ENCODE data around the gene DCLK1. TPM values are rescaled to one million over a fixed set of nuclear protein-coding genes. Genes with fewer than 3 reads are reported as not detected.

The DCLK1 gene
- total RNA-seq, 4 donors from 2014 or later, result 3.8 to 10.0 (median 8.2) TPM

DNA sequence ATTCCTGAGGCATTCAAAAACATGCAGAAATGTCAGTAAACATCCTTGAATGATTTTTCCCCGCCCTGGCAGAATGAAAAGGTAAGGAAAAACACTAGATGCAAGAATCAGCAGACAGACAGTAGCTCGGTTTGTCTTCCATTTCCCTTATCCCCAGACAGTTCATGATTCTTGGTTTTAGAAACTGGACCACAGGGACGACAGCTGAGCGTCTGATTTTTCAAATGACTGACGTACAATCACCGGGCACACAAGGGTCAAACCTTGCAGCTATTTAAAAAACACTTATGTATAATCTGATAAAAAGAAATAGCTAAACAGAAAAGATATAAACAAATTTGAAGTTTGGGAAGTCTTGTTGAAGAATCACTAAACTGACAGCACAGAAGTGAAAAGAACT is 47.1 kb downstream of the DCLK1 start:
- no peaks in the 10 kb centered on the region for H3K36me3 ChIP-seq
- DNase-seq, result no peak
- ATAC-seq, result no peak
- TF ChIP-seq POLR2A (IDR thresholded peaks at IDR 0.05), result no peak
- TF ChIP-seq, protein P1, sequence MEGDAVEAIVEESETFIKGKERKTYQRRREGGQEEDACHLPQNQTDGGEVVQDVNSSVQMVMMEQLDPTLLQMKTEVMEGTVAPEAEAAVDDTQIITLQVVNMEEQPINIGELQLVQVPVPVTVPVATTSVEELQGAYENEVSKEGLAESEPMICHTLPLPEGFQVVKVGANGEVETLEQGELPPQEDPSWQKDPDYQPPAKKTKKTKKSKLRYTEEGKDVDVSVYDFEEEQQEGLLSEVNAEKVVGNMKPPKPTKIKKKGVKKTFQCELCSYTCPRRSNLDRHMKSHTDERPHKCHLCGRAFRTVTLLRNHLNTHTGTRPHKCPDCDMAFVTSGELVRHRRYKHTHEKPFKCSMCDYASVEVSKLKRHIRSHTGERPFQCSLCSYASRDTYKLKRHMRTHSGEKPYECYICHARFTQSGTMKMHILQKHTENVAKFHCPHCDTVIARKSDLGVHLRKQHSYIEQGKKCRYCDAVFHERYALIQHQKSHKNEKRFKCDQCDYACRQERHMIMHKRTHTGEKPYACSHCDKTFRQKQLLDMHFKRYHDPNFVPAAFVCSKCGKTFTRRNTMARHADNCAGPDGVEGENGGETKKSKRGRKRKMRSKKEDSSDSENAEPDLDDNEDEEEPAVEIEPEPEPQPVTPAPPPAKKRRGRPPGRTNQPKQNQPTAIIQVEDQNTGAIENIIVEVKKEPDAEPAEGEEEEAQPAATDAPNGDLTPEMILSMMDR (IDR thresholded peaks at IDR 0.05 in 4 of 5, conservative IDR thresholded peaks at IDR 0.05 in 1 of 5), result no peak
- in situ Hi-C loops (cut with MboI; ENCODE audit: low sequenced_read_pairs in 4 of 4), result no loop called here
- no peak overlapping the region for H3K27ac ChIP-seq
- no peaks in the 10 kb centered on the region for H3K27me3 ChIP-seq
- no peak overlapping the region for H3K4me3 ChIP-seq
- H3K9me3 ChIP-seq, result no peaks in the 10 kb centered on the region
- intact Hi-C loops (cut with DNase I; ENCODE audit: low total_unique reads), result no loop called here
- peaks cover 8 to 18% of the 10 kb centered on the region in 2 donors for H3K4me1 ChIP-seq

DNA sequence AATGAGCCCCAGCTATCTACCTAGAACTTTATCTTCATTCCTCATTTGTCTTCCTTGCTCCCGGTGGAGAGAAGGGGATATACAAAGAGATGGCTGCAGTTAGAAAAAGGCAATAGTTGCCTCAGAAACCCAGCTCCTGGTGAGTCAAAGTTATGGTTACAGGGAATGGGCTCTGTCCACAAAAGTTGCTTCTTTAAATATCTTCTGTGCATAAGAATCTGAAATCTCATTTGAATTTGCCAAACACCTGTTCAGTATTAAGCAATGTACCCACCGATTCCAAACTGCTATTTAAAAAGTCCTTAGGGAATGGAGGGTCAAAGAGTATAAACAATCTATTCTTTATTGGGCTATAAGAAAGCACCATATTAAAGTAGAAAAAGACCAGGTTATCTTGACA is 48.4 kb downstream of the DCLK1 start:
- H3K4me1 ChIP-seq, result peaks cover 8 to 16% of the 10 kb centered on the region in 2 donors
- intact Hi-C loops (cut with DNase I; ENCODE audit: low total_unique reads) (no loop called here), in situ Hi-C loops (cut with MboI; ENCODE audit: low sequenced_read_pairs in 4 of 4) (no loop called here)
- peak; percentile 39 to 41 for ATAC-seq
- no peak overlapping the region for H3K27ac ChIP-seq
- no peaks in the 10 kb centered on the region for H3K9me3 ChIP-seq
- no peaks in the 10 kb centered on the region for H3K27me3 ChIP-seq
- H3K4me3 ChIP-seq, result no peak overlapping the region
- H3K36me3 ChIP-seq, result no peaks in the 10 kb centered on the region
- TF ChIP-seq, protein P1 (IDR thresholded peaks at IDR 0.05 in 4 of 5, conservative IDR thresholded peaks at IDR 0.05 in 1 of 5), result no peak
- no peak for TF ChIP-seq POLR2A (IDR thresholded peaks at IDR 0.05)
- no peak for DNase-seq

DNA sequence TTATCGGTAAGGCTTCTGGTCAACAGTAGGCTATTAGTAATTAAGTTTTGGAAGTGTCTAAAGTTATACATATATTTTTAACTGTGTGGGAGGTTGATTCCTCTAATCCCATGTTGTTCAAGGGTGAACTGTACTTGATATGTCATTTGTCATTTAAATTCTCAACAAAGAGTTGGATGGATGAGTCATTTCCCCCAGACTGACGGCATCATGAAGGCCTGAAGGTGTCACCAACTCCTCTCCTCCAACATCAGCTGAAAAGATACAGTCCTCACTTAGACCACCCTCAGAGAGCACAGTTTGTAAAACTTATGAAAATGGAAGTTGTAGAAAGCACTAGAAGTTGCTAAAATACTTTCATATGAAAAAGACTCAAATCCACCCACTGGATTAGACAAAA is 48.8 kb downstream of the DCLK1 start:
- intact Hi-C loops (cut with DNase I; ENCODE audit: low total_unique reads) (no loop called here), in situ Hi-C loops (cut with MboI; ENCODE audit: low sequenced_read_pairs in 4 of 4) (no loop called here)
- ATAC-seq (no peak), DNase-seq (no peak)
- Histone ChIP-seq H3K36me3 (no peaks in the 10 kb centered on the region), H3K27me3 (no peaks in the 10 kb centered on the region), H3K4me3 (no peak overlapping the region), H3K9me3 (no peaks in the 10 kb centered on the region), H3K4me1 (peaks cover 8 to 16% of the 10 kb centered on the region in 2 donors), H3K27ac (no peak overlapping the region)
- TF ChIP-seq POLR2A (IDR thresholded peaks at IDR 0.05), result no peak
- TF ChIP-seq, protein P1 (IDR thresholded peaks at IDR 0.05 in 4 of 5, conservative IDR thresholded peaks at IDR 0.05 in 1 of 5), result no peak

DNA sequence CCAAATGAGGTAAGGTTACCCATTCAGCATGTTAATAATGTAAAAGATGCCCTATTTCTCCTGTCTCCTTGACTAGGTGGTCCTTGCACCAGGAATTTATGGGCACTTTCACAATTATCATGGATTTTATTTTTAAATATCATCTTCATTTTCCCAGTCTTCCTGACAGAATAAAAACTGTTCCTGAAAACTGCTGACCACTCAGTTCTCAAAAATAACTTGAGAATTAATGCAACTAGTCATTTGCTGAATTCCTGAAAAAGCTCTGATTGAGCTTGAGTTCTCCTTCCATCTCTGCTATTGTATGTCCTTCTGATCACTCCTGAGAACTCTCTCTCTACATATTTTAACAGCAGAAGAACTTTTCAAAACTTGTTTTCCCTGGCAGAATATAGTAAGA is 55.0 kb downstream of the DCLK1 start:
- no peak overlapping the region for H3K4me3 ChIP-seq
- TF ChIP-seq POLR2A (IDR thresholded peaks at IDR 0.05), result no peak
- TF ChIP-seq, protein P1 (IDR thresholded peaks at IDR 0.05 in 4 of 5, conservative IDR thresholded peaks at IDR 0.05 in 1 of 5), result no peak
- intact Hi-C loops (cut with DNase I; ENCODE audit: low total_unique reads) (no loop called here), in situ Hi-C loops (cut with MboI; ENCODE audit: low sequenced_read_pairs in 4 of 4) (no loop called here)
- H3K9me3 ChIP-seq, result no peaks in the 10 kb centered on the region
- no peaks in the 10 kb centered on the region for H3K4me1 ChIP-seq
- no peak for DNase-seq
- ATAC-seq, result no peak
- H3K27ac ChIP-seq, result no peak overlapping the region
- no peaks in the 10 kb centered on the region for H3K36me3 ChIP-seq
- H3K27me3 ChIP-seq, result no peaks in the 10 kb centered on the region

DNA sequence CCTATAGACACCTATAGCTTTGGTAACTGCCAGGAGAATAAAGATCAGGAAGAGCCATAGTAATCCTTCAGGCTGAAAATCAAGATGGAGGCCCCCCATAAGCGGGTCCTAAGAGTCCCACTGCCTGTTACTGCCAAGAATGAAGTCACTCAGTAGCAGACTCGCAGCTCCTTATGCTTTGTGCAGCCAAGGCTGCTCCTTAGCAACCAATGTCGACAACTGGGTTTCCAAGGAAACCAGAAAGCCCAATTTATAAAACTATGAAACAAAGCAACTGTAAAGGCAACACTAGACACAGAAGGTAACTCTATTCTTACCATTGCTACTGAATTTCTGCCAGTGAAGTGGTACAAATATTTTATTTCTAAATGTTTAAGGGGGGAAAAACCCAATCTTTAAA is 56.5 kb downstream of the DCLK1 start:
- intact Hi-C loops (cut with DNase I; ENCODE audit: low total_unique reads) (no loop called here), in situ Hi-C loops (cut with MboI; ENCODE audit: low sequenced_read_pairs in 4 of 4) (no loop called here)
- Histone ChIP-seq H3K4me3 (no peak overlapping the region), H3K27ac (no peak overlapping the region), H3K36me3 (no peaks in the 10 kb centered on the region), H3K9me3 (no peaks in the 10 kb centered on the region), H3K27me3 (no peaks in the 10 kb centered on the region), H3K4me1 (no peaks in the 10 kb centered on the region)
- TF ChIP-seq, protein P1 (IDR thresholded peaks at IDR 0.05 in 4 of 5, conservative IDR thresholded peaks at IDR 0.05 in 1 of 5), result no peak
- TF ChIP-seq POLR2A (IDR thresholded peaks at IDR 0.05), result no peak
- DNase-seq (no peak), ATAC-seq (no peak)

Measured in gastrocnemius medialis (tissue), 4 donors.